SK-N-SH (cell line): ENCODE results near the gene CAVIN4. TPM values are rescaled to one million over a fixed set of nuclear protein-coding genes. Genes with fewer than 3 reads are reported as not detected.

Experiments
- CTCF ChIA-PET: fragments of 300-600, 350-600 bp; formaldehyde crosslinking; extraction: SDS; loops from one replicate; lab custom pipeline; 2021; lab: Yijun Ruan, JAX
- POLR2A ChIA-PET: fragments of 350-600 bp; sonication (Branson Sonifier 250); formaldehyde crosslinking; extraction: SDS; loops from one replicate; lab custom pipeline; 2020; ENCODE audit warnings: antibody characterized with exemption, inconsistent platforms; lab: Yijun Ruan, JAX
- DNase-seq: peaks from one replicate; pipeline ENCODE4 v3.0.0; 2012
- H2AFZ ChIP-seq: fragments of 200-600 bp; sonication (generic); 2 replicates; pipeline ENCODE4 v1.8.1; 2016; ENCODE audit warnings: antibody characterized with exemption, mild to moderate bottlenecking, low read depth
- H3F3A ChIP-seq: fragments of 200-600 bp; sonication (generic); replicated peaks from 2 replicates; pipeline ENCODE3; 2016; ENCODE audit warnings: antibody characterized with exemption, mild to moderate bottlenecking; ENCODE audit not compliant: insufficient read depth
- H3K27ac ChIP-seq, 2 experiments: fragments of 200-500 bp in 1 of 2; fragments of 200-600 bp in 1 of 2; sonication (Bioruptor generic) in 1 of 2; sonication (generic), shearing (Covaris generic) in 1 of 2; 2 replicates each; pipeline versions ENCODE4 v1.5.1 to v1.6.1; 2014 to 2016; ENCODE audit warnings: low read depth in 2 of 2, inconsistent platforms in 1 of 2, low read length in 1 of 2, mild to moderate bottlenecking in 1 of 2, mixed read lengths in 1 of 2
- H3K27me3 ChIP-seq: fragments of 200-600 bp; sonication (generic), shearing (Covaris generic); 2 replicates; pipeline ENCODE4 v1.6.1; 2016; ENCODE audit warnings: mixed run types; ENCODE audit not compliant: insufficient read depth
- H3K36me3 ChIP-seq, 2 experiments: fragments of 200-500 bp in 1 of 2; fragments of 200-600 bp in 1 of 2; sonication (Bioruptor generic) in 1 of 2; sonication (generic) in 1 of 2; replicated peaks in 1 of 2; 2 replicates each; pipeline versions ENCODE3 to v1.5.1; 2014 to 2016; ENCODE audit warnings: low read length in 1 of 2, mild to moderate bottlenecking in 1 of 2; ENCODE audit not compliant: insufficient read depth in 2 of 2, control insufficient read depth in 1 of 2
- H3K4me1 ChIP-seq, 2 experiments: fragments of 200-500 bp in 1 of 2; fragments of 200-600 bp in 1 of 2; sonication (Bioruptor generic) in 1 of 2; sonication (generic), shearing (Covaris generic) in 1 of 2; 2 replicates each; pipeline versions ENCODE4 v1.5.1 to v1.6.1; 2014 to 2016; ENCODE audit warnings: low read depth in 1 of 2, low read length in 1 of 2, mixed run types in 1 of 2; ENCODE audit not compliant: insufficient read depth in 2 of 2, control insufficient read depth in 1 of 2
- H3K4me2 ChIP-seq: fragments of 200-600 bp; sonication (generic), shearing (Covaris generic); 2 replicates; pipeline ENCODE4 v1.6.1; 2017; ENCODE audit warnings: mixed run types
- H3K4me3 ChIP-seq, 2 experiments: fragments of 200-500 bp in 1 of 2; fragments of 200-600 bp in 1 of 2; sonication (Bioruptor generic) in 1 of 2; sonication (generic), shearing (Covaris generic) in 1 of 2; 2 replicates each; pipeline versions ENCODE4 v1.5.1 to v1.8.1; 2014 to 2016; ENCODE audit warnings: low read depth in 2 of 2, inconsistent platforms in 1 of 2, low read length in 1 of 2, mild to moderate bottlenecking in 1 of 2, mixed read lengths in 1 of 2, moderate library complexity in 1 of 2
- H3K79me2 ChIP-seq: fragments of 200-600 bp; sonication (generic); 2 replicates; pipeline ENCODE4 v1.8.1; 2017; ENCODE audit warnings: mild to moderate bottlenecking; ENCODE audit not compliant: insufficient read depth
- H3K9ac ChIP-seq: fragments of 200-600 bp; sonication (generic); 2 replicates; pipeline ENCODE4 v1.6.1; 2017; ENCODE audit warnings: mixed run types
- H3K9me2 ChIP-seq: fragments of 200-600 bp; sonication (generic); 2 replicates; pipeline ENCODE4 v1.6.1; 2017; ENCODE audit warnings: mixed run types
- H3K9me3 ChIP-seq: fragments of 200-600 bp; sonication (generic); 2 replicates; pipeline ENCODE4 v1.6.1; 2017; ENCODE audit warnings: mixed run types, mild to moderate bottlenecking, moderate library complexity
- H4K20me1 ChIP-seq: fragments of 200-600 bp; sonication (generic); 2 replicates; pipeline ENCODE4 v1.6.1; 2017; ENCODE audit warnings: mild to moderate bottlenecking, mixed run types; ENCODE audit not compliant: insufficient read depth
- CHD2 ChIP-seq: fragments of 150-350 bp; IDR thresholded peaks from 2 replicates; pipeline ENCODE4 v1.6.1; 2018; ENCODE audit warnings: low read length; ENCODE audit not compliant: partially characterized antibody
- ELF1 ChIP-seq: IDR thresholded peaks from 2 replicates; pipeline ENCODE4 v1.4.0; 2012
- FOSL2 ChIP-seq: IDR thresholded peaks from 2 replicates; pipeline ENCODE4 v1.4.0; 2012; ENCODE audit warnings: low read depth, mild to moderate bottlenecking, moderate library complexity, borderline replicate concordance
- FOXJ3 ChIP-seq: sonication (generic); formaldehyde crosslinking; IDR thresholded peaks from 2 replicates; pipeline ENCODE4 v1.5.1; 2020; ENCODE audit warnings: mild to moderate bottlenecking, missing genetic modification reagents
- FOXM1 ChIP-seq: IDR thresholded peaks from 2 replicates; pipeline ENCODE4 v1.4.0; 2012; ENCODE audit warnings: low read depth, mild to moderate bottlenecking
- GATA2 ChIP-seq: sonication (generic); formaldehyde crosslinking; IDR thresholded peaks from 2 replicates; pipeline ENCODE4 v1.5.0; 2020; ENCODE audit warnings: mild to moderate bottlenecking, missing genetic modification reagents
- JUND ChIP-seq: IDR thresholded peaks from 2 replicates; pipeline ENCODE4 v1.4.0; 2012
- MXI1 ChIP-seq: IDR thresholded peaks from 2 replicates; pipeline ENCODE4 v1.6.1; 2012; ENCODE audit warnings: mild to moderate bottlenecking, low read depth, low read length, improper control_type of control experiment
- NRF1 ChIP-seq: IDR thresholded peaks from 2 replicates; pipeline ENCODE4 v1.6.1; 2012; ENCODE audit warnings: low read depth, mild to moderate bottlenecking, low read length
- RAD21 ChIP-seq: IDR thresholded peaks from 2 replicates; pipeline ENCODE4 v1.6.1; 2012; ENCODE audit warnings: mild to moderate bottlenecking, low read length
- RCOR1 ChIP-seq: fragments of 150-350 bp; IDR thresholded peaks from 2 replicates; pipeline ENCODE4 v1.6.1; 2017; ENCODE audit warnings: antibody characterized with exemption, low read length
- SIN3A ChIP-seq: IDR thresholded peaks from 2 replicates; pipeline ENCODE4 v1.6.1; 2012; ENCODE audit warnings: low read depth, mild to moderate bottlenecking, low read length, moderate library complexity, borderline replicate concordance
- TAF1 ChIP-seq: IDR thresholded peaks from 2 replicates; pipeline ENCODE4 v1.6.1; 2012; ENCODE audit warnings: low read depth, mild to moderate bottlenecking, low read length, moderate library complexity, borderline replicate concordance
- TCF12 ChIP-seq: IDR thresholded peaks from 2 replicates; pipeline ENCODE4 v1.4.0; 2012
- YY1 ChIP-seq: IDR thresholded peaks from 2 replicates; pipeline ENCODE4 v1.4.0; 2012; ENCODE audit warnings: low read depth, mild to moderate bottlenecking
- WGBS: methylation state at CpG from one replicate; pipeline ENCODE4 v1.1.6; 2017; ENCODE audit warnings: low lambda C conversion rate; 5-methylcytosine and 5-hydroxymethylcytosine counted together
- polyA plus RNA-seq, 3 experiments: library from polyadenylated mRNA; depleted of rRNA; stranded (reverse); fragments of >200 nt; gene quantifications; 2 replicates each; pipeline ENCODE4 v1.2.3, GENCODE V29; 2012
- TF ChIP-seq, protein P1 (sequence below): IDR thresholded peaks from 2 replicates; pipeline ENCODE4 v1.4.0; 2012; ENCODE audit warnings: low read depth, borderline replicate concordance
- TF ChIP-seq, protein P2 (sequence below): fragments of 150-350 bp; IDR thresholded peaks from 2 replicates; pipeline ENCODE4 v1.6.1; 2017; ENCODE audit warnings: antibody characterized with exemption, low read length, low read depth, borderline replicate concordance
- TF ChIP-seq, protein P3 (sequence below): IDR thresholded peaks from 2 replicates; pipeline ENCODE4 v1.4.0; 2012; ENCODE audit warnings: low read depth, borderline replicate concordance
- TF ChIP-seq, protein P4 (sequence below): fragments of 200-600 bp; sonication (generic); IDR thresholded peaks from 2 replicates; pipeline ENCODE4 v1.6.1; 2017; ENCODE audit warnings: antibody characterized with exemption, mild to moderate bottlenecking, moderate library complexity

The CAVIN4 gene, protein sequence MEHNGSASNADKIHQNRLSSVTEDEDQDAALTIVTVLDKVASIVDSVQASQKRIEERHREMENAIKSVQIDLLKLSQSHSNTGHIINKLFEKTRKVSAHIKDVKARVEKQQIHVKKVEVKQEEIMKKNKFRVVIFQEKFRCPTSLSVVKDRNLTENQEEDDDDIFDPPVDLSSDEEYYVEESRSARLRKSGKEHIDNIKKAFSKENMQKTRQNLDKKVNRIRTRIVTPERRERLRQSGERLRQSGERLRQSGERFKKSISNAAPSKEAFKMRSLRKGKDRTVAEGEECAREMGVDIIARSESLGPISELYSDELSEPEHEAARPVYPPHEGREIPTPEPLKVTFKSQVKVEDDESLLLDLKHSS
- 0.54 and 0.73 TPM in 2 replicates for polyA plus RNA-seq (2012; rRNA removed)
- polyA plus RNA-seq (2012; cell fraction: cytosol; rRNA removed), result 0.67 and 0.73 TPM in 2 replicates
- polyA plus RNA-seq (2012; cell fraction: nucleus; rRNA removed), result 1.1 and 1.9 TPM in 2 replicates

DNA sequence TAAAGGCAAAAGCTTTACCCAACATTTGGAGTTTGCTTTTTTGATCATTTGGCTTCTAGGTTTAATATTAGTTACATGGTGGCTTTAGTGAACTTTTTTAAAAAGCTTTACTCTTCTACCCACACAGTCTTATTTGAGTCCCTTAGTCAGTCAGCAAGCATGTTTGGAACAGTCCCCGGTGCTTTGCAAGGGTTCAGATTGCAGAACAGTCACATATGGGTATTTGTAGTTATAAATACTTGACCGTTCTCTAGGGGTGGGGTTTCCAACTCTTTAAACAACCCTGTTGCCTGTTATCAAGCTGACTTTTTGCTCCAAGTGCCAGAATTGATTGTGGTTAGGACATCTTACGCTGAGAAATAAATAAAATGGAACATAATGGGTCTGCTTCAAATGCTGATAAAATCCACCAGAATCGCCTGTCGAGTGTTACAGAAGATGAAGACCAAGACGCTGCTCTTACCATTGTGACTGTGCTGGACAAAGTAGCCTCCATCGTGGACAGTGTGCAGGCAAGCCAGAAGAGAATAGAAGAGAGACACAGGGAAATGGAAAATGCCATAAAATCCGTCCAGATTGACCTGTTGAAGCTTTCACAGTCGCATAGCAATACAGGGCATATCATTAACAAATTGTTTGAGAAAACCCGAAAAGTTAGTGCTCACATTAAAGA is at the start of gene CAVIN4:
TSS of gene CAVIN4 (plus strand) at position 304 of the 673 bp plus-strand sequence. CDS start at position 369, 65 bp downstream.
- peaks cover 2 to 7% of the 10 kb centered on the region in 2 experiments; a peak in 2 of 4 replicates for H3K4me1 ChIP-seq
- no peak for DNase-seq
- peaks cover 9% of the 10 kb centered on the region in 2 experiments for H3K36me3 ChIP-seq
- no peak within 1 kb of the TSS for H3K4me2 ChIP-seq
- H3K9ac ChIP-seq, result no peak within 1 kb of the TSS
- no peak within 1 kb of the TSS for H3K4me3 ChIP-seq
- ChIA-PET POLR2A (no interaction called here), CTCF (interaction anchor here (0.7 to 1.0 kb wide), 4 partner anchors 17 to 136 kb away, joined by 3 read pairs; partner anchors contain the start of gene TMEFF1)
- WGBS, result 87% methylated on average over 10 of the region's 10 CpGs
- no peak within 1 kb of the TSS for H3K27ac ChIP-seq
- H3K27me3 ChIP-seq, result no peaks in the 10 kb centered on the region
- TF ChIP-seq RCOR1, result no peak
- TF ChIP-seq ELF1, result no peak
- no peak for TF ChIP-seq GATA2 (CRISPR knock-in tag)
- TF ChIP-seq MXI1, result no peak
- TF ChIP-seq TCF12, result no peak
- TF ChIP-seq JUND, result no peak
- no peak for TF ChIP-seq FOSL2
- TF ChIP-seq NRF1, result no peak
- TF ChIP-seq FOXJ3 (CRISPR knock-in tag), result no peak
- TF ChIP-seq, protein P1, sequence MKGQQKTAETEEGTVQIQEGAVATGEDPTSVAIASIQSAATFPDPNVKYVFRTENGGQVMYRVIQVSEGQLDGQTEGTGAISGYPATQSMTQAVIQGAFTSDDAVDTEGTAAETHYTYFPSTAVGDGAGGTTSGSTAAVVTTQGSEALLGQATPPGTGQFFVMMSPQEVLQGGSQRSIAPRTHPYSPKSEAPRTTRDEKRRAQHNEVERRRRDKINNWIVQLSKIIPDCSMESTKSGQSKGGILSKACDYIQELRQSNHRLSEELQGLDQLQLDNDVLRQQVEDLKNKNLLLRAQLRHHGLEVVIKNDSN, result no peak
- no peak for TF ChIP-seq SIN3A
- no peak for TF ChIP-seq TAF1
- TF ChIP-seq, protein P2, sequence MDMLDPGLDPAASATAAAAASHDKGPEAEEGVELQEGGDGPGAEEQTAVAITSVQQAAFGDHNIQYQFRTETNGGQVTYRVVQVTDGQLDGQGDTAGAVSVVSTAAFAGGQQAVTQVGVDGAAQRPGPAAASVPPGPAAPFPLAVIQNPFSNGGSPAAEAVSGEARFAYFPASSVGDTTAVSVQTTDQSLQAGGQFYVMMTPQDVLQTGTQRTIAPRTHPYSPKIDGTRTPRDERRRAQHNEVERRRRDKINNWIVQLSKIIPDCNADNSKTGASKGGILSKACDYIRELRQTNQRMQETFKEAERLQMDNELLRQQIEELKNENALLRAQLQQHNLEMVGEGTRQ, result no peak
- TF ChIP-seq FOXM1, result no peak
- H3F3A ChIP-seq, result no peaks in the 10 kb centered on the region
- no peak within 1 kb of the TSS for H2AFZ ChIP-seq
- no peaks in the 10 kb centered on the region for H3K9me3 ChIP-seq
- H3K79me2 ChIP-seq, result no peaks in the 10 kb centered on the region
- no peaks in the 10 kb centered on the region for H3K9me2 ChIP-seq
- H4K20me1 ChIP-seq, result no peaks in the 10 kb centered on the region

DNA sequence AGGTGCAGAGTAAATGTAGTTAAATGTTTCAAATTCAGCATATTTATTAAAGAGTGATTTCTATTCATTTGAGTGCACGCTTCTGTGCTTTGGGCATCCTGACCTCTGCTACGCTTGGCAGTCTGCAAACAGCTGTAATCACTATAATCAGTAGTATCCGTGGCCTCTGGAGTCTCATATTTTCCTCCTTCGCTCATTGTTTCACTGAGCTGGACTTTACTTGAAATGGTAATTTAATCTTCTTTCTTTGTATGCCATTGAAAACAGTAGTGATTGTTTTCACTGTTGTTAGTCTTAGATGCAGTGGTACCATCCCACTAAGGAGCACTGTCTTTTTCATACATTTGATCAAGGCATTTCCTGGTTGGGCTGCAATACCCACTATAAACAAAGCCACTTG is 43.5 kb upstream of the CAVIN4 start:
- no peak overlapping the region for H3K4me3 ChIP-seq
- no peak overlapping the region for H3K27ac ChIP-seq
- H3K27me3 ChIP-seq, result no peaks in the 10 kb centered on the region
- DNase-seq, result no peak
- no peaks in the 10 kb centered on the region for H3K4me1 ChIP-seq
- H2AFZ ChIP-seq, result no peak overlapping the region
- WGBS, result 83% methylated on average over 4 of the region's 4 CpGs
- H3K9ac ChIP-seq, result no peak overlapping the region
- H3F3A ChIP-seq, result no peaks in the 10 kb centered on the region
- no peaks in the 10 kb centered on the region for H3K36me3 ChIP-seq
- no peak overlapping the region for H3K4me2 ChIP-seq
- ChIA-PET CTCF (interaction anchor here (0.6 kb wide), 1 partner anchor 8 kb away, joined by 4 read pairs; no protein-coding TSS in a partner anchor), POLR2A (no interaction called here)
- no peaks in the 10 kb centered on the region for H3K9me3 ChIP-seq
- TF ChIP-seq TCF12 (no peak), RAD21 (no peak), JUND (no peak), RCOR1 (no peak), CHD2 (no peak), SIN3A (no peak), MXI1 (no peak), YY1 (no peak)
- TF ChIP-seq, protein P3, sequence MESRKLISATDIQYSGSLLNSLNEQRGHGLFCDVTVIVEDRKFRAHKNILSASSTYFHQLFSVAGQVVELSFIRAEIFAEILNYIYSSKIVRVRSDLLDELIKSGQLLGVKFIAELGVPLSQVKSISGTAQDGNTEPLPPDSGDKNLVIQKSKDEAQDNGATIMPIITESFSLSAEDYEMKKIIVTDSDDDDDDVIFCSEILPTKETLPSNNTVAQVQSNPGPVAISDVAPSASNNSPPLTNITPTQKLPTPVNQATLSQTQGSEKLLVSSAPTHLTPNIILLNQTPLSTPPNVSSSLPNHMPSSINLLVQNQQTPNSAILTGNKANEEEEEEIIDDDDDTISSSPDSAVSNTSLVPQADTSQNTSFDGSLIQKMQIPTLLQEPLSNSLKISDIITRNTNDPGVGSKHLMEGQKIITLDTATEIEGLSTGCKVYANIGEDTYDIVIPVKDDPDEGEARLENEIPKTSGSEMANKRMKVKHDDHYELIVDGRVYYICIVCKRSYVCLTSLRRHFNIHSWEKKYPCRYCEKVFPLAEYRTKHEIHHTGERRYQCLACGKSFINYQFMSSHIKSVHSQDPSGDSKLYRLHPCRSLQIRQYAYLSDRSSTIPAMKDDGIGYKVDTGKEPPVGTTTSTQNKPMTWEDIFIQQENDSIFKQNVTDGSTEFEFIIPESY, result no peak
- TF ChIP-seq, protein P2, result no peak
- TF ChIP-seq, protein P4, sequence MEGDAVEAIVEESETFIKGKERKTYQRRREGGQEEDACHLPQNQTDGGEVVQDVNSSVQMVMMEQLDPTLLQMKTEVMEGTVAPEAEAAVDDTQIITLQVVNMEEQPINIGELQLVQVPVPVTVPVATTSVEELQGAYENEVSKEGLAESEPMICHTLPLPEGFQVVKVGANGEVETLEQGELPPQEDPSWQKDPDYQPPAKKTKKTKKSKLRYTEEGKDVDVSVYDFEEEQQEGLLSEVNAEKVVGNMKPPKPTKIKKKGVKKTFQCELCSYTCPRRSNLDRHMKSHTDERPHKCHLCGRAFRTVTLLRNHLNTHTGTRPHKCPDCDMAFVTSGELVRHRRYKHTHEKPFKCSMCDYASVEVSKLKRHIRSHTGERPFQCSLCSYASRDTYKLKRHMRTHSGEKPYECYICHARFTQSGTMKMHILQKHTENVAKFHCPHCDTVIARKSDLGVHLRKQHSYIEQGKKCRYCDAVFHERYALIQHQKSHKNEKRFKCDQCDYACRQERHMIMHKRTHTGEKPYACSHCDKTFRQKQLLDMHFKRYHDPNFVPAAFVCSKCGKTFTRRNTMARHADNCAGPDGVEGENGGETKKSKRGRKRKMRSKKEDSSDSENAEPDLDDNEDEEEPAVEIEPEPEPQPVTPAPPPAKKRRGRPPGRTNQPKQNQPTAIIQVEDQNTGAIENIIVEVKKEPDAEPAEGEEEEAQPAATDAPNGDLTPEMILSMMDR, result no peak
- H3K79me2 ChIP-seq, result no peaks in the 10 kb centered on the region
- no peaks in the 10 kb centered on the region for H4K20me1 ChIP-seq
- no peaks in the 10 kb centered on the region for H3K9me2 ChIP-seq
